ENCODE measurements around the gene SPON1.
"Not testable (repeated sequence)": the region's sequence is repeated elsewhere in the genome, so short reads cannot be mapped to it uniquely, and the experiment has no call there.

SPON1 gene

DNA sequence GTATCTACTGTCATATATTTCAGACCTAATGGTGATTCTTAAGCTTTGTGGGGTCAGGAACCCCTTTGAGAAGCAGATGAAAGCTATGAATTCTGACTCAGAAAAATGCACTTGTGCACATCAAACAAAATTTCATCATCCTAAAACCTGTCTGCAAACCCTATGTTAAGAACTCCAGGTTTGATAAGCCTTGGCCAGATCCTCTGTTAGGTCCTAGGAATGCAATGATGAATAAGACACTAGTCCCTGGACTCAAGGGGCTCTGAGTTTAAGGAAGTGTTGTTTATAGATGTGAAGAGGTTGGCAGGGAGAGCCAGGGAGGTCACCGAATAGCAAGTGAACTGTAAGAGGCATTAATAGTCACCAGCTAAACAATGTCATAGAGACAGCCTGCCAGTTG lies 103.2 kb downstream of the SPON1 start:
- no peak for DNase-seq (ENCODE audit: low read depth, low spot score)
- H3K4me3 ChIP-seq (ENCODE audit: low read length), result no peak overlapping the region

DNA sequence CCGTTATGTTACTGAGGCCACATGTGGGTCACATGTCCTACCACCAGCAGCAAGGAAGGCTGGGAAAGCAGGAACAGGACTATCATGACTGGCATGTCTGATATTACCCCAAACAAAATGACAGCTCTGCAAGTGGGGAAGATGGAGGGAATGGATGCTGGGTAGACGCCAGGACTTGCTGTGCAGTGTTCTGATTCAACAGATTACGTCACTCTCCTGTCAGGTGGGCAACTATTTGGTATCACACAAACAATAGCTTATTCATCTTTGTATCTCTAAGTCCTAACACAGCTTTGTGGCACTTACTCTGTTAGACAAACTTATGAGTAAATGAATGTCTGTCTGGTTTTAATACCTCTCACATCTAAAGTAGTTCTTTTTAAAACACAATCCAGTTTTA lies 105.2 kb downstream of the SPON1 start:
- no peak overlapping the region for H3K4me3 ChIP-seq (ENCODE audit: low read length)
- DNase-seq (ENCODE audit: low read depth, low spot score), result no peak

DNA sequence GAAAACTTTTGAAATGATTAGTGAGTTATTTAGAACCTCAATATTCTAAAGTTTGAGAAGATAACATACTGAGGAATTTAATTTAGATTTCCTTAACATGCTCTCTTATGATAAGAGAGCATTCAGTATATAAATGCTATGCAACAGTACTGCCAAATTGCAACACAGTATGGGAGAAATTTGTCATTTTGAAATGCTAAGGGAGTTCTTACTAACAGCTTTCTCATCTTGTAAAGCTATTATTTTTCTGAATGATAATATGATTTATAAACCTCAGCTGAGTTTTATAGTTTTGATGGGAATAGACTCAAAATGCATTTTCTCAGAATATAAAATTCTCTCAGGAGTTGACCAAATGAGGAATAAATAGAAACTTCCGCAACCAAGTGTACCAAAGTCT lies 108.4 kb downstream of the SPON1 start:
- H3K4me3 ChIP-seq (ENCODE audit: low read length), result no peak overlapping the region
- DNase-seq (ENCODE audit: low read depth, low spot score), result no peak

DNA sequence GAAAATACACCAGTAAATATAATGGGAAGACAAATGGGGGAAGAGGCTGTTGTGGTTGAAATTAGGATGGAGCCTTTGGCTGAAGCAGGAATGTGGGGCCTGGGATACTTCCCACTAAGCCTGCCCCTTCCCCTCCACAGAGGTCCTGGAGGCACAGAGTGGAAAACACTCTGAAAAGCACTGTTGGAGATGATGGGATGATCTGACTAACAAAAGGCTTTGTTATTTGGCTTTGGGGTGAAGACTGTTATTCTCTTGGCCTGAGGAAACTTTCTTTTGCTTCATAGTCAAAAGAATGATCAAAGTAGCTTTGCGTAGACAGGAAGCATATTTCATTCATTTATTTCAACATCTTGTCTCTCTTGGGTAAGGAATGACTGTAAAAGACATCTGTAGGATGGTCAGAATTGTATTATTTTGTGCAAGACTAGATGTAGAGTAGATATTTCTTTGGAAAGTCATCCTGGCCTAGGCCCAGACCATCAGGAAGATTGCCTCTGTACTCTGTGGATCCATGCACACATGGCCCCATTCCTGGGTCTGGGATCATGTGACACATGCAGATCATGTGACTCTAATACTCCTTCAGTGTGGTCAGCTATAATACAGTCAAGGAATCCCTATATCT lies 111.4 kb downstream of the SPON1 start:
- no peak overlapping the region for H3K4me3 ChIP-seq (ENCODE audit: low read length)
- no peak for DNase-seq (ENCODE audit: low read depth, low spot score)

DNA sequence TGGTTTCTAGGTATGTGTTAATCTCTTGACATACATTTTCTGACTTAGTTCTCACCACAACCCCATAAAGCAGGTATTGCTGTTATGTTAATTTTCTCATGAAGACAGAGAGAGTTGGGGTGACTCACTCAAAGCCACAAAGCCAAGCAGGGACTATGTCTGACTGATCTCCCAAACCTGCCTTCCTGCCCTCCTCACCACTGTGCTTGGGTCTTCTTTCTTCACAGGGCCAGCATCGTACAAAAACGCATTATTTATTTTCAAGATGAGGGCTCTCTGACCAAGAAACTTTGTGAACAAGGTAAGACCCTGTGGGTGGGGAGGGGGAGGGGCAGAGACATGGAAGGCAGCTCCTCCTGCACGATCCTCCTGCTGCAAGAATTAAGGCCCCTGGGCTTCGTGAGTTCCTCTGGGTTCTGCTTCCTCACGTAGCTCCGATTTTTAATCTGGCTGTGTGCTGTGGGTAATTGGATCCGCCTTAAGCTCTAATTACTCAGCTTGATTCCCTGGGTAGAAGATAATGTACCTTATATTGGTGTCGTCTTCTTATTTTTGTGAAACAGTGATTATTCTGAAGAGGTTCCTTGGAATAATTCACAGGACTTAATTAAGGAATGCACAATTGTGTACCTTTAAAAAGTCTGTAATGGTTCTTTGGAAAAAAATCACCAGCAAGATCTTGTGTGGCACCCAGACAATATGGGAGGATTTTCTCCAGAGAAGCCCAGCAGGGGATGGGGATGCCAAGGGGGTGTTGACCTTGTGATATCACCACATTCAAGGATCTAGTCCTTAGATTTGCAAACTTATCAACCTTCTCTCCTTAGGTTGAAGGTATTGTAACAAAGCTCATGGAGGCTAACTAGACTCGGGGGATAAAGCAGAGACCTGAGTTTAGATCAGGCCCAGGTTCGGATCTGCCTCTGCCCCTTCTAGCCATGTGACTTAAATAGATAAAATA lies 112.9 kb downstream of the SPON1 start:
- peak; percentile 86 for DNase-seq (ENCODE audit: low read depth, low spot score)
- H3K4me3 ChIP-seq (ENCODE audit: low read length), result peak overlapping the region; percentile 4; the same call in 1 of the 2 replicates

DNA sequence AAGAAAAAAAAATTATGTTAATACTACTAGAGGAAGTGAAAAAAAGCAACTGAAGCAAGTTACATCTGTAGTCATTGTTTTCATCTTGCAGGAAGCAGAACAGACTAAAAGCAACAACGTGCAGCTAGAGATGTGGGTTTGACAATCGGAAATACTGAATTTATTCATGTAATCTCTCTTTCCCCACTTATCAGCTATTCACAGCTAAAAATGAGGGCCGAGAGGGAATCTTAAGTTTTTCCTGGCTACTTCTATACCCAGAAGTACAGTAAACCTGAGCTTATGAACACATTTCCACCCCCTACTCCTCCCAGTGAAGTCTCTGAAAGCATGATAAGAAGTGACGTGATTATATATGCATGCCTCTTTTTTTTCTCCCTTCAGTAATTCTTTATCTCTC lies 116.5 kb downstream of the SPON1 start:
- peak; percentile 73 for DNase-seq (ENCODE audit: low read depth, low spot score)
- peak overlapping the region; percentile 31 for H3K4me3 ChIP-seq (ENCODE audit: low read length)

DNA sequence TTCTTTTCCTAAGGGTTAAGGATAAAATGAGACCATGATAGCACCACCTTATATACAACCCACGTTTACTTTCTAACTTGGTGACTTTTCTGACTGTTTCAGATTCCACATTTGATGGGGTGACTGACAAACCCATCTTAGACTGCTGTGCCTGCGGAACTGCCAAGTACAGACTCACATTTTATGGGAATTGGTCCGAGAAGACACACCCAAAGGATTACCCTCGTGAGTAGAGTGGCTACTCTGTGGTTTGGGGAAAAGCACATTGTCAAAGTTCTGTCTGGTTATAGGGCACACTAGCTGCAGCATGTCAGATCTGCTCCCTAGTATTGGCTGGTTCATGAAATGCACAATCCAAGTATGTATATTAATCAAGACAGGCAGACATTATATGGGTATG lies 117.3 kb downstream of the SPON1 start:
- DNase-seq (ENCODE audit: low read depth, low spot score), result no peak
- no peak overlapping the region for H3K4me3 ChIP-seq (ENCODE audit: low read length)

DNA sequence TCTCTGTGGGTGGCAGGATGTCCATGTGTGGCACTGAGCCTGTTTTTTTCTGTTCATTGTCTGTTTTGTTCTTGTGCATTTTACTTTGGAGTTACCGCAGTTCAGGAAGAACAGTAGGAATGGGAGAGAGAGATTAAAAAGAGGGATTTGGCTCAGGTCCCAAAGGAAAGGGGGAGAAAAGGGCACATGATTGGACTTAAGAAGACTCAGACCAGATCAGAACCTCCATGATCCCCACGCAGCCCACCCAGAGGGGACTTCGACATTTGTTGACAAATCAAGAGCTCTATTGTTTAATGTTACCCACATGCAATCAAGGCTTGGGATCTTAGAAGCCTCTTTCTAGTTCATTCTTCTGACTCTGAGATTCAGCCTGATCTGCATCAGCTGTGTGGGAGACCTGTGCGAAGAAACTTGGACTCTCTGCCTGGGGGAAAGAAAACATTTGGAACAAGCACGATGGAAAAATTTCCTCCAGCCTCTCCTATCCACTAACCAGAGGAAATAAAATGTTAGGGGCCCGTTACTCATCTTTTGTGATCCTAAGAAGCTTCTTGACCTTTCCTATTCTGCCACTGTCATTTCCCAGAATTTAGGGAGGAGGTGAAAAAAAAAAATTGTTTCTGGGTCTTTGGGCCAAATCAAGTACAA lies 119.2 kb downstream of the SPON1 start:
- no peak for DNase-seq (ENCODE audit: low read depth, low spot score)
- H3K4me3 ChIP-seq (ENCODE audit: low read length), result no peak overlapping the region

DNA sequence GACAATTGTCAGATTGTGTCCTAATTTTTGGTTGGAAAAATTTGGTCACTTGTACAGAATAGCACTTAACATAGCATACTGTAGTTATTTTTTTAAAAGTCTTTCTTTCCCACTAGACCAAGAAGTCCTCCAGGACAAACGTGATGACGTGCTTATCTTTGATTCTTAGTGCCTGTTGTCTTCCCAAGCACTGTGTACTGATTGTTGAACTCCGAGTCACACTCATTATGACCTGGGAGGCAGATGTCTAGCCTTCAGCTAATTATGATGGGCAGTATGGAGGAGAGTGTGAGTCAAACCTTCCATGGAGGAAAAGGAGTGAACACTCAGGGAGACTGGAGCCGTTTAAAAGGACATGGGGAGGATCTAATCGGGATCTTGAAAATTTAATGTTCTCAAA lies 119.8 kb downstream of the SPON1 start:
- no peak overlapping the region for H3K4me3 ChIP-seq (ENCODE audit: low read length)
- DNase-seq (ENCODE audit: low read depth, low spot score), result no peak

DNA sequence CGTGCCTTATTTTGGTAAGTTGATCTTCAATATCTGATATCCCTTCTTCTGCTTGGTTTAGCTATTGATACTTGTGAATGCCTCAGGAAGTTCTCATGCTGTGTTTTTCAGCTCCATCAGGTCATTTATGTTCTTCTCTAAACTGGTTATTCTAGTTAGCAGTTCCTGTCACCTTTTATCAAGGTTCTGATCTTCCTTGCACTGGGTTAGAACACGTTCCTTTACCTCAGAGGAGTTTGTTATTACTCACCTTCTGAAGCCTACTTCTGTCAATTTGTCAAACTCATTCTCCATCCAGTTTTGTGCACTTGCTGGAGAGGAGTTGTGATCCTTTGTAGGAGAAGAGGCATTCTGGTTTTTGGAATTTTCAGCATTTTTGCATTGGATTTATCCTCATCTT lies 126.3 kb downstream of the SPON1 start:
- not testable (repeated sequence) for H3K4me3 ChIP-seq (ENCODE audit: low read length); DNase-seq (ENCODE audit: low read depth, low spot score)

DNA sequence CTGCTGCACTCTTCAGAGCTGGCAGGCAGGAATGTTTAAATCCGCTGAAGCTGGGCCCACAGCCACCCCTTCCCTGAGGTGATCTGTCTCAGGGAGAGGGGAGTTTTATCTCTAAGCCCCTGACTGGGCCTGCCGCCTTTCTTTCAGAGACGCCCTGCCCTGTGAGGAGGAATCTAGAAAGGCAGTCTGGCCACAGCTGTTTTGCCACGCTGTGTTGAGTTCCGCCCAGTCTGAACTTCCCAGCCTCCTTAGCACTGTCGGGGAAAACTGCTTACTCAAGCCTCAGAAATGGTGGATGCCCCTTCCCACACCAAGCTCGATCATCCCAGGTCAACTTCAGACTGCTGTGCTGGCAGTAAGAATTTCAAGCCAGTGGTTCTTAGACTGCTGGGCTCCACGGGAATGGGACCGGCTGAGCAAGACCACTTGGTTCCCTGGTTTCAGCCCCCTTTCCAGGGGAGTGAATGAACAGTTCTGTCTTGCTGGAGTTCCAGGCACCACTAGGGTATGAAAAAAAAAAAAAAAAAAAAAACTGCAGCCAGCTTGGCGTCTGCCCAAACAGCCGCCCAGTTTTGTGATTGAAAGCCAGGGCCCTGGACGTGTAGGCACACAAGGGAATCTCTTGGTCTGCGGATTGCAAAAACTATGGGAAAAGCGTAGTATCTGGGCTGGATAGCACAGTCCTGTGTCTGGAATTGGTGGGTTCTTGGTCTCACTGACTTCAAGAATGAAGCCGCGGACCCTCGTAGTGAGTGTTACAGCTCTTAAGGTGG lies 127.4 kb downstream of the SPON1 start:
- no peak for DNase-seq (ENCODE audit: low read depth, low spot score)
- H3K4me3 ChIP-seq (ENCODE audit: low read length), result no peak overlapping the region

DNA sequence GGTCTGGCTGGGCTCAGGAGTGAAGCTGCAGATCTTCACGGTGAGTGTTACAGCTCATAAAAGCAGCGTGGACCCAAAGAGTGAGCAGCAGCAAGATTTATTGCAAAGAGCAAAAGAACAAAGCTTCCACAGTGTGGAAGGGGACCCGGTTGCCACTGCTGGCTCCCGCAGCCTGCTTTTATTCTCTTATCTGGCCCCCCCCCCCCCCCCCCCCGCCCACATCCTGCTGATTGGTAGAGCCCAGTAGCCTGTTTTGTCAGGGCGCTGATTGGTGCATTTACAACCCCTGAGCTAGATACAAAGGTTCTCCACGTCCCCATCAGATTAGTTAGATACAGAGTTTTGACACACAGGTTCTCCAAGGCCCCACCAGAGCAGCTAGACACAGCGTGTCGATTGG lies 128.1 kb downstream of the SPON1 start:
- not testable (repeated sequence) for H3K4me3 ChIP-seq (ENCODE audit: low read length)

DNA sequence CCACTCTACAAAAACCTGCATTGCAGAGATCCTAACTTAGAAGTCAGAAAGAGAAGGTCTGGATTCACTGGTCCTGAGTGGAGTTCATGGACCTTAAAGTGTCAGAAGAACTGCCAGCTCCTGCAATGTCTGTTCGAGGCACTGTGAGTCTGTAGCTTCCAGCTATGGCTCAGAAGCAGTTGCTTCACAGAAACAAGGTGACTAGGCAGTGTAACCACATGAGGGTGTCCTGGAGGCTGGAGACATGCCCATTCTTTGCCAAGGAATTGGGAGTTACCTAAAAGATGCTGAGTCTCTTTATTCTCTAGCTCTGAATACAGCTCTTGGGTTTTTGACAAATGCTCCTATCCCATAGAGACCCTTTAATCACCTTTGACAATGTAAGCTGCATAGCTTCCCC lies 130.5 kb downstream of the SPON1 start:
- H3K4me3 ChIP-seq (ENCODE audit: low read length), result no peak overlapping the region
- no peak for DNase-seq (ENCODE audit: low read depth, low spot score)

More for the DNA sequence above, 128.1 kb downstream of the SPON1 start:
- DNase-seq (ENCODE audit: low read depth, low spot score), result not testable (repeated sequence)

DNA sequence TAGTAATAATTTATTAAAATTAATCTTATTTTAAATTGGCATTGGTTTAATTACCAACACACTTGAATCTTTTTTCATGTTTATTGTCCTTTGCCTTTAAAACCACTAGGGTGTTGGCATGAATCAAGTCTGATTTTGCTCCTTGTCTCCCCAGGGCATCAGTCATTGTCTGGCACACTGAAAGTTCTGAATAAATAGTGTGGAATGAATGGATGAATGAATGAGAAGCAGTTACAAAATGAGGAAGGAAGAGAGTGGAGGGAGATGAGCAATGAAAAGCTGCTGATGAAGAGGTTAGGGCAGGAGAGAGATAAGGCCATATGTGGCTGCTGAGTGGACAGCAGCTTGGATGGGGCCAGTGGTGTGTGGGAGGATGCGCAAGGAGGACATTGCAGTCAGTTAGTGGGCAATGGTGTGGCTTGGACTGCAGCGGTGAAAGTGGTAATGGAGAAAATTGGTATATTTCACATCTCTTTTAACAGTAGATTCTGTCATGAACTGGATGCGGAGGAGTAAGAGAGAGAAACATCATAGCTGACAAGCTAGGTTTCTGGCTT lies 132.0 kb downstream of the SPON1 start:
- DNase-seq (ENCODE audit: low read depth, low spot score), result no peak
- H3K4me3 ChIP-seq (ENCODE audit: low read length), result no peak overlapping the region

DNA sequence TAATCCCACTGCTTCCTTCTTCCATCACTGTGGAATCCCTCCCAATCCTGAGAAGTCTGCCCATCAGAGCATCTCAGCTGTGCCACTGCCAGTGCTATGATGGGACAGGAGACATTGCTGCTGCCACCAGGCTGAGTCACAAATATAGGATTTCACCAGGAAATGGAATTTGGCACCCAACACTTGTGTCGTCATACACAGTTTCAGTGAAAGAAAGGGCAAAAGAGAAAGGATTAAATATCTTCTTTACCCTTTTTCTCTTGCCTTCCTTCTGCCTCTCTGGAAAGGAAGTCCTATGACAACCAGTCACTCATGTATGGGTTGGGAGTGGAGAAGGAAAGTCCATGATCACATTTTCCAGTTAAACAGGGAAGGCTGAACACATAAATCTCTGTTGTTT lies 133.4 kb downstream of the SPON1 start:
- DNase-seq (ENCODE audit: low read depth, low spot score), result no peak
- no peak overlapping the region for H3K4me3 ChIP-seq (ENCODE audit: low read length)

DNA sequence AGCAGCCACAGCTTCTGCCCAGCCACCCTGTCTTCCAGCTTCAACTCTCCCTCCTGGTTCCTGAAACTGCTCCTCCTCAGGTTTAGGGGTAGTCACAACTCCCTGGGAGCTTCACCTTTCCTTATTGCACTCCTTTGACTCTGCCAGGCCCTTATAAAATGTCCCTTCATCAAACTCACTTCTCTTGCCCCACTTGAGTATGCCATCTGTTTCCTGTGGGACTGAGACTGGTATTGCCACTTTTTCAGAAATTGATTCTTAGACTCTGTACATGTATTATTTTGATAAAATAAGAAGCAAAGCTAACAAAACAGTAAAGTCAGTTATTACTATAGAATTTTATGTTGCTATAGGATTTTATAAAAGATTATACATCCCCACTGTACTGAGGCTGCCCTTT lies 134.1 kb downstream of the SPON1 start:
- DNase-seq (ENCODE audit: low read depth, low spot score), result no peak

DNA sequence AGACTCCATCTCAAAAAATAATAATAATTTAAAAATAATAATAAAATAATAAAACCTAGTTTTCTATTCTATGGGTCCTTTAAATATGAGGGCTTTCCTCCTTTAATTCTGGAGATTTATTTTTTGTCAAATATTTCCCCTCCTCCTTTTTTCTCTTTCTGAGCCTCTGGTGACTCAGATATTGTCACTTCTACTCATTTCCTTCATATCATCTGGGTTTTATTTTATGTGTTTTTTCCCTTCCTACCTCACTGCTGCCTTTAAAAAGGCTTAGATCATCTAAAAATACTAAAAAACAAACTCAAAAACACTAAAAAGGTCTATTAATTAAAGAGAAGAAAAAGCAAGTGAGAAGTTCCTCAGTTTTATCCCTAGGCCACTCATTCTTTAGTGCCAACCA lies 138.9 kb downstream of the SPON1 start:
- no peak for DNase-seq (ENCODE audit: low read depth, low spot score)
- no peak overlapping the region for H3K4me3 ChIP-seq (ENCODE audit: low read length)

More for the DNA sequence above, 134.1 kb downstream of the SPON1 start:
- H3K4me3 ChIP-seq (ENCODE audit: low read length), result no peak overlapping the region

DNA sequence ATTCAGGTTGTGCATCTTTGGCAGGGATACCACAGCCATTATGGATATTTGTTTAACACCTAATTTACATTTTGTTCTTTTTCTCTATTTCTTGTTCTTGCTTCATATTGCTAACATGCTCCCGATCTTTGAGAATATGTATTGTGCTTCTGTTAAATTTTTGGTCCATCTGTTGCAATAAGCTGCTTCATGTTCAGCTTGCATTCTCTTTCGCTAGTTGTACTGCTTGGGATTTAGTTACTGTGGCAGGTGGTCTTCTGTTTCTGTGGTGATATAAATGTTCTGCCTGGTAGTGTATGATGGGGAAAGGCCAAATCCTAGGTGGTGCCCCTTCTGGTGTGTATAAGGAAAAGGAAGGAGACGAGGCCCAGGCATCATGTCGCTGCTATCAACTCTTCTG lies 140.2 kb downstream of the SPON1 start:
- no peak for DNase-seq (ENCODE audit: low read depth, low spot score)
- H3K4me3 ChIP-seq (ENCODE audit: low read length), result no peak overlapping the region

DNA sequence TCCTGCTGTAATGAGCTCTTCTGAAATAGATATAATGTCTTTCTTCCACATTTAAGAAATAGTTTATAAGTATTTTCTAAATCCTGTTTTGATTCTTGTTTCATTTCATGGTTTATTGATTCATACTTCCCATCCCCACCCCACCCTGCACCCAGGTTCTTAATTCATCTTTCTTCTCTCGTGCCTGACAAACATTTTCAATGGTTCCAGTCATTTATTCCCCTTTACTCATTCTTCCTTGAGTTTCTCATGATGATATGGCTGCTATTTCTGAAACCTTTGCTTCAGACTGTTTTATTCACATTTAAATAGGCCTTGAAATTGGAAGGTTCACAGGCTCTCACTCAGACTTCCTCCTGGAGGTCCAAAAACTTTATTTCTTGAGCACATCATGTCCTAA lies 142.9 kb downstream of the SPON1 start:
- DNase-seq (ENCODE audit: low read depth, low spot score), result no peak
- no peak overlapping the region for H3K4me3 ChIP-seq (ENCODE audit: low read length)

All from Jurkat, Clone E6-1 (cell line).